Measurements from ENCODE around the gene BARHL1.

The BARHL1 gene

GRCh38 chr9:132610661-132611060, 28.3 kb downstream of the BARHL1 start:
- no peak for DNase-seq (ENCODE audit: low read depth in 1 of 2, low spot score in 1 of 2)

GRCh38 chr9:132614324-132614723, 31.9 kb downstream of the BARHL1 start:
- no peak for DNase-seq (ENCODE audit: low read depth in 1 of 2, low spot score in 1 of 2)

GRCh38 chr9:132615774-132616173, 33.4 kb downstream of the BARHL1 start:
- DNase-seq (ENCODE audit: low read depth in 1 of 2, low spot score in 1 of 2) = no peak

- DNase-seq (ENCODE audit: low read depth in 1 of 2, low spot score in 1 of 2) = no peak
Measured at GRCh38 chr9:132616725-132617124, 34.3 kb downstream of the BARHL1 start.

GRCh38 chr9:132622159-132622558, 39.8 kb downstream of the BARHL1 start:
- no peak for DNase-seq (ENCODE audit: low read depth in 1 of 2, low spot score in 1 of 2)

GRCh38 chr9:132626285-132626684, 43.9 kb downstream of the BARHL1 start:
- DNase-seq (ENCODE audit: low read depth in 1 of 2, low spot score in 1 of 2) = no peak

- DNase-seq (ENCODE audit: low read depth in 1 of 2, low spot score in 1 of 2) = no peak
Measured at GRCh38 chr9:132627106-132627505, 44.7 kb downstream of the BARHL1 start.

- no peak for DNase-seq (ENCODE audit: low read depth in 1 of 2, low spot score in 1 of 2)
Measured at GRCh38 chr9:132627594-132627993, 45.2 kb downstream of the BARHL1 start.

GRCh38 chr9:132628746-132629145, 46.3 kb downstream of the BARHL1 start:
- no peak for DNase-seq (ENCODE audit: low read depth in 1 of 2, low spot score in 1 of 2)

GRCh38 chr9:132630116-132630515, 47.7 kb downstream of the BARHL1 start:
- no peak for DNase-seq (ENCODE audit: low read depth in 1 of 2, low spot score in 1 of 2)

GRCh38 chr9:132630811-132631210, 48.4 kb downstream of the BARHL1 start:
- no peak for DNase-seq (ENCODE audit: low read depth in 1 of 2, low spot score in 1 of 2)

GRCh38 chr9:132631280-132631679, 48.9 kb downstream of the BARHL1 start:
- no peak for DNase-seq (ENCODE audit: low read depth in 1 of 2, low spot score in 1 of 2)

GRCh38 chr9:132631685-132632084, 49.3 kb downstream of the BARHL1 start:
- DNase-seq (ENCODE audit: low read depth in 1 of 2, low spot score in 1 of 2) = no peak

- no peak for DNase-seq (ENCODE audit: low read depth in 1 of 2, low spot score in 1 of 2)
Measured at GRCh38 chr9:132632413-132633129, 50.2 kb downstream of the BARHL1 start.

GRCh38 chr9:132634327-132634726, 51.9 kb downstream of the BARHL1 start:
- no peak for DNase-seq (ENCODE audit: low read depth in 1 of 2, low spot score in 1 of 2)

- no peak for DNase-seq (ENCODE audit: low read depth in 1 of 2, low spot score in 1 of 2)
Measured at GRCh38 chr9:132637351-132637750, 54.9 kb downstream of the BARHL1 start.

GRCh38 chr9:132637801-132638200, 55.4 kb downstream of the BARHL1 start:
- no peak for DNase-seq (ENCODE audit: low read depth in 1 of 2, low spot score in 1 of 2)

GRCh38 chr9:132638240-132638639, 55.8 kb downstream of the BARHL1 start:
- no peak for DNase-seq (ENCODE audit: low read depth in 1 of 2, low spot score in 1 of 2)

- DNase-seq (ENCODE audit: low read depth in 1 of 2, low spot score in 1 of 2) = no peak
Measured at GRCh38 chr9:132639322-132639721, 56.9 kb downstream of the BARHL1 start.

All from activated T-helper 1 cell treated with anti-CD3 and anti-CD28 coated beads, Interleukin-2, amount 50 U/mL, for 16 hours (primary cell).